GM19438 (cell line): ENCODE measurements around the gene FOXP1.

Source experiments
- ATAC-seq: cut with Tn5 transposase; IDR thresholded peaks from one replicate; pipeline ENCODE4 v1.9.1; 2021; ENCODE audit warnings: low read depth; ENCODE audit not compliant: unreplicated experiment

The FOXP1 gene

DNA sequence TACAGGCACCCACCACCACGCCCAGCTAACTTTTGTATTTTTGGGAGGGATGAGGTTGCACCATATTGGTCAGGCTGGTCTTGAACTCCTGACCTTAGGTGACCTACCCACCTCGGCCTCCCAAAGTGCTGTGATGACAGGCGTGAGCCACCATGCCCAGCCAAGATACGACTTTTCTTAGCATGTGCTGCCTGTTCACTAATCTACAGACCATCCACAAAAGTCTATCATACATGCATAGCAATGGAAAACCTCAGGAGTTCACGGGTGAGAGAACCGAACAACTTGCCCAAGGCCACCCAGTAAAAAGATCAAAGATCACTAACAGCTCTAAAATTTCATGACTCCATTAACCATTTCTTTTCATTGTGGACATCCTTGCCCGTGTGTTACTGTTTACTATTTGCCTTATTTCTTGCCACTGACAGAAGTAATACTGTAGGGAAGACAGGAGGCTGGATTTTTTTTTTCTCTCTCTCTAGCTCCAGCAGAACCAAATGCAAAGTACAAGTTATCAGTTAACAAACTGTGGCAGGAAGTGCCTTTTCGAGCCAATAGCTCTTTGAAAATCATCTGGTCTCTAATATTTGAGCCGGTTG is 92.3 kb downstream of the FOXP1 start:
- no peak for ATAC-seq

DNA sequence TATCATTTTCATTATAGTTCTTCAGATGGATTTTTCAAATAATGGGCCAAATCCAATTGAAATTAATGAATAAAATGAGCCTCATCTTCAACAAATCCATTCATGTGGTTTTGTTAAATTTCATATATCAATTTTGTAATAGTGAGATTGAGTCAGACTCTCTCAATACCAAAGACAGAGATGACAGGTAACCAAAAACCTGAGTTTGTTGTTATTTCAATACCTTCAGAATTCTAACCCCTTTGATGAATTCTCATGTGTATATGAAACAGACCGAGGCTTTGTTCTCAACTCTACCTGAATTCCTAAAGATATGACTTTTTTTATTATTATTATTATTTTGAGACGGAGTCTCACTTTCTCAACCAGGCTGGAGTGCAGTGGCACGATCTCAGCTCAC is 92.8 kb downstream of the FOXP1 start:
- ATAC-seq: no peak

DNA sequence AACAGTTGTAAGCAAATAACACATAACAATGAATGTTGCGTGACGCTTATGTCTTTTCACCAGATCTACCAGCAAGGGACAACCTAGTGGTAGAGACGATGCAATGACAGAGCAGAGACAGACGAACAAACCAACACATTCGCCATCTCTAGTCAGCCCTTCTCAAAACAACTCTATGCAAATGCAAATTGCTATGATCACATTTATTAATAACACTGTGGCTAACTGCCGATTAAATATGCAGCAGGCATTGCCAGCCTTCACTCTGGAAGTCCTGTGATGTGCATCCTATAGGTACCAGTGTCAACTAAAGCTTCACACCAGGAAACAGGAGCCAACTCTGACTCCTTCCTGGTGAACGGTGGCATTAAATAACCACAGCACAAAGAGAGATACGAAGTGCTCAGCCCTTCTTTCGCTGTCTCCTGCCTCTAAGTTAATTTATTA is 94.2 kb downstream of the FOXP1 start:
- no peak for ATAC-seq

DNA sequence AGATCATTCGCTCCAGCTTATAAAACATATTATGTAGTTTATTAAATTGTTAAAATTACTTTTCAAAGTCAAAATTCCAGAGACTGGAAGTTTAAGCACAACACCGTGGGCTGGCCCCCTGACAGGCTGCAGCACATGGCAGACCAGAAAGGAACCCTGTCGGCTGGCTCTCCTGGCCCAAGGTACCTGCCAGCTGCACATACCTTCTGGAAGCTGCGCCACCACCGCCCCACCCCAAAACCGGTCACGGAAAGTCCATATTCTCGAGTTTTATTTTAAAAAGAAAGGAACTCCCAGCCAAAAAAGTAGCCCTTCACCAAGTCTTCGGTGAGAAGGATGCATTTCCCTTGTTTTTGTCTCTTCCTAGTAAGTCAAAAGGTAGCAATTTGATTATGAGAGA is 94.6 kb downstream of the FOXP1 start:
- ATAC-seq: no peak

DNA sequence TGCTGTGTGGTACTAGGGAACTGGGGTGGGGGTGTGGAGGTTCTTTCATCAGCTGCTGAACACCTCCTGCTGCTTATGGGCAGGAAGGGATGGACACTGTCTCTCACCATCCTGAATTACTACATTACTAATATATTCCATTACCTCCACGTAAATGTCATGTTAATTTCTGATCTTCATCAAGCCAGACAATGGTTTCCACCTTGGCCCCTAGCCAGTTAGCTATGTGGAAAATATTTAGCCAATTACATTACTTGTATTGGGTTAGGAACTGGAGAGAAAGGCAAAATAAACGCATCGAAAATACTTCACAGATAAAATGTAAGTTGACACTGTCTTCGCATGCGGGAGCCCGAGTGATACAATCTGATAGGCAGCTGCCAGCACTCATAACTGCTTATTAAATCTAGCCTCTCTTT is 95.1 kb downstream of the FOXP1 start:
- ATAC-seq: no peak

DNA sequence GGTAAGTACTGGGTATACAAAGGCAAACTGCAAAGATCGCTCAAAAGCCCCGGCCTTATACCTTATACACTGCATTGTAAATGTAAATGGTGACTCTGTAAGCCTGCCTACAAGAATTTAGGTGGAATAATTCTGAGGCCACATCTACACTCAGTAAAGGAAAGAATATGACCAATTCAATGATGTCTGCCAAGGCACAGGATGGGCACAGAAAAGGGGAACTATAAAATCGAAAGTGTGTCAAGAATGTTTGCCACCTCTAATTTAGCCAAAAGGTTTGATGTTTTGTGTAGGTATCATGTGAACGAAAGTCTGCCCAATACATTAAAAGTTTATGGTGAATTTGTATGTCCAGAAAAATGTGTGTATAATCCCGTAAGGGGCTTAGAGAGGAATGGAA is 96.1 kb downstream of the FOXP1 start:
- ATAC-seq: no peak

DNA sequence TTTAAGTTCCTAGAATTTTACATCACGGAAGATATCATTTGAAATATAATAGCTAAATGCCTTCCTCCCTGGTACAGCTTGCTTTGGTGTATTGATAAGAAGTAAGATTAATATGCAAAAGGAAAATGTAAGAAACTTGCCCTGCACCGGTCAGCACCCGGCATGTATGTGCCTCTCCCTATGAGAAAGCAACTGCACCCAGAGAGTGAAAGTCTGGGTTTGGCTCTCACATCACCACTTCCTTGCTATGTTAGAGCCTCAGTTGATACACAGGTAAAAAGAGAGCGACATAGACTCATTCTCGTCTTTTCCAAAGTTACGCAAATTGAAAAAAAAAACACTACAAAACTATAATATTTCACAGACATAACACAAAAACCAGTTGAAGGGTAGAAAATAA is 96.7 kb downstream of the FOXP1 start:
- ATAC-seq: no peak

DNA sequence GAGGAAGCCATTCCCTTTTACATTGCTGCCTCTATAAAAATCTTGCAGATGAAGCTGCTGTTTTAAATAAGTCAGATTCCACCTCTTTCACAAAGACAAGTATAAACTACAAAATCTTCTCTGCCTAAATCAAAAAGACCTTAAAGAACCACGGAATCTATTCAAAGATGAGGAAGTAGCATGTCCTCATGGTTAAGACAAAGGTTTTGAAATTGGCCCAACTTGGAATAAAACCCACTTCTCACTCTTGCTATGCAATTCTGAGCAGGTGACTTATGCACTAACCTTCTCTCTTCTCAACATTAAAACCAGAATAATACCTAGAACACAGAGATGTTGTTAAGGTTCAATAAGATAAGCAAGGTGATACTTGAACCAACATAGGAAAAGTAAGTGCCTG is 97.6 kb downstream of the FOXP1 start:
- ATAC-seq: no peak

DNA sequence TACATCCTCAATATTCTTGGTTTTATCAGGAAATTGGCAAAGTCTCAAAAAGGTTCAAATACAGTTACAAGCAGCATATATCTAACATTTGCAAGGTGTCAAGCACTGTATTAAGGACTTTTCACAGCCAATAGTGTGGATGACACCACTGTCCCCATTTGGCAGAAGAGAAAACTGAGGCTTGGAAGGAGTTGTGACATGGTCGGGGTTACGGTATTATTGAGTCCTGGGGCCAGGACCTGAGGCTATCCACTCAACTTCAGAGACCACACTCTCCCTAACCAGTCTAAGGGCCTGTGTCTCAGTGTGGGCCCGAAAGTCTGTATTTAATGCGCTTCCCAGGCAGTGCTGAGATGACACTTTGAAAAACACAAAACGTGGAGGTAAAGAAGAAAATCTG is 99.1 kb downstream of the FOXP1 start:
- ATAC-seq: no peak

DNA sequence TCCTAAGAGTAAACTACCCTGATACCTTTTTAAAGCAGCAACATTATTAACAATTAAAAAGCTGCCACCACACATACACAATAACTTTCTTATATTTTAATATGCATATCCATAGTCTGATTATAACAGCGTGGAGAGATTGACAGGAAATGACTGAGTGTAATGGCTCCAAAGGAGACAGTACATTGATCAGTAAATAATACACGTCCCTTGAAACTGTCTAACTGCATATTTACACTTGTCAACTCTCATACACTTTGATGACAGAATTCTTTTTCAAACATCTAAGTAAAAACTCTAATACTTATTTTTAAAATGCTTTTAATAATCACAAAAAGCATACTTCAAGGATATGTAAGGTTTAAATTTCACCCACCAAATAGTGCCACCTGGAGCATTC is 99.5 kb downstream of the FOXP1 start:
- ATAC-seq: no peak

DNA sequence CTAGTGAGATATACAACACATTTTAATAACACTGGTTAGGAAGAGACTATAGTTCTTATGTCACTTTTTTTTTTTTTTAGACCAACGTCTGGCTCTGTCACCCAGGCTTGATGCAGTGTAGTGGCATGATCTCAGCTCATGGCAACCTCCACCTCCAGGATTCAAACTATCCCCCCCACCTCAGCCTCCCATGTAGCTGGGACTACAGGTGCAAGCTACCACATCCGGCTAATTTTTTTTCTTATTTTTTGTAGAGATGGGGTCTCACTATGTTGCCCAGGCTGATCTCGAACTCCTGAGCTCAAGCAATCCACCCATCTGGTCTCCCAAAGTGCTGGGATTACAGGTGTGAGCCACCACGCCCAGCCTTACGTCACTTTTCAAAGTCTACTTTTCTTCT is 100.8 kb downstream of the FOXP1 start:
- ATAC-seq: no peak

DNA sequence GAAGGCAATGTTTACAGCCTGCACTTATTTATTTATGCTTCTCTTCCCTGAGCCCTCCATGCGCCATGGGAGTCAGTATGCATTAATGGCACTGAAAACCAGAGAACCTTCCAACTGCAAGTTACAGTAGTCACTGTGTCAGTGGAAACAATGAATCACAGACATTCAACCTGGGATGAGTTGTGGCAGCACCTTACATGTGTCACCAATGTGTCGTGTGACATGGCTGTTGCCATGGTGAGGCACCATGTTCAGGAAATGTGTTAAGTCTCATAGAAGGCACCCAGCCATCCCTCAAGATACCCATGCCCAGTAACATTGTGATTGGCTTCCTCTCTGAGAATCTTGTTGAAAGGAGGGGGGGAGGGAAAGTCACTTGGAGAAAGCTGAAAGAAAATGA is 105.0 kb downstream of the FOXP1 start:
- no peak for ATAC-seq

DNA sequence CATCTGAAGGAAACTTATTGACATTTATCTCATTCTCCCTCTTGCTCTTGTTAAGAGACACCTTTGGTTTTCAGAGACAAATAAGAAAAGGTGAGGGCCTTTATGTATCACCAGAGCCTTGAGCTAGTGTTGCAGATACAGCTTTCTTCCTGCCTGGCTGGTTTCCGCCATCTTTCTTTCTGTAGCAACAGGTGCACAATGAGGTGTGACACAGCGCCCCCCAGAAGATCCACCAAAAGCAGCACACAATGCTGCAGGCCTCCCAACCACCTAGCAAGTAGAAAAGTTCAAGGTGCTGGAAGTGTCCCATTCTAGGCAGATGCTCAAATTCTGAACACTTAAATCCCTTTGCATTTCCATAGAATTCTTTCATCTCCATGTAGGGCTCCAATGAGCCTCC is 106.6 kb downstream of the FOXP1 start:
- no peak for ATAC-seq

DNA sequence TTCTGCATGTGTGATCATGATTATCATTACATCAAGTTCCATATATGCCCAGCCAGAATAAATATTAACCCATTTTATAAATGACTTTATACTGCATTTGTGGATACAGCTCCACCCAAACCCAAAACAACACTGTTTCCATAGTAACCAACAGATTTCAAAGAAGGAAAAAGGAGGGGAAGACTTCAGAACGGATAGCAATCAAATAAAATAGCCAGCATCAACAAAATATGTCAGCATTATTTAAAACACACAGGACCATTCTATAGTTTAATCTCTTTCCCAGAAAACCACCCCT is 114.4 kb downstream of the FOXP1 start:
- no peak for ATAC-seq

DNA sequence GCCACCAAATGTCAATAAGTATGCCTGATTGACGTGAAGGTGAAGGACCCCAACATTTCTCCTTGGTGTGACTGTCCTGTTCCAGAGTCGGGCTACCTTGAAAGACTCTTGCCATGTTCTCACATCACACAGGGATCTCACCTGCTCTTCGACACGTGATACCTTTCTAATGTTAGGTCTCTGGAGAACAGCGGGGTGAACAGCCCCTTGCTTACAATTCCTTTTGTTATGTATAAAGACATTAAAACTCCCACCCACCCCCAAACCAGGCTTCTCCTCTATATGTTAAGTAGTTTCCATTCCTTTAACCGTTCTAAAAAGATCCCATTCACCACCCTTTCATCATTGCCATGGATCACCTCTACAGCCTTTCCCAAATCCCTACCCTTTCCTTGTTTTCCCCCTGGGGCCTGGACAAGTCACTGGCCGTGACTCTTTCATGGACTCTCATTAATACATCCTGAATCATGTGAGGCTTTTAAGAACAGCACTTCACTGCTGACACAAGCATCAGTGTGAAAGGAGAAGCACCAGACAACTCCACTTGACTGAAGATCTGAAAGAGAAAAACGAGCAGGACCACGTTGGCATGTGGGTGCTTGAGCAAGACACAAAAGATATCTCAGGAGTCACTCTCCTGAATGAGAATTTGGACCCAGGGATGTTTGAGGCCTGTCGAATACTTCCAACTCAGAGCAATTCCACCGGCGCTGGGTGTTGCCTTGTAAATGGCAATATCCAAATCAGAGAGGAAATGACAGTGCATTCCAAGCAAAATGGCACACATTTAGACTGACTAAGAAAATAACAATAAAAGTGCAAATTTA is 115.0 kb downstream of the FOXP1 start:
- no peak for ATAC-seq

DNA sequence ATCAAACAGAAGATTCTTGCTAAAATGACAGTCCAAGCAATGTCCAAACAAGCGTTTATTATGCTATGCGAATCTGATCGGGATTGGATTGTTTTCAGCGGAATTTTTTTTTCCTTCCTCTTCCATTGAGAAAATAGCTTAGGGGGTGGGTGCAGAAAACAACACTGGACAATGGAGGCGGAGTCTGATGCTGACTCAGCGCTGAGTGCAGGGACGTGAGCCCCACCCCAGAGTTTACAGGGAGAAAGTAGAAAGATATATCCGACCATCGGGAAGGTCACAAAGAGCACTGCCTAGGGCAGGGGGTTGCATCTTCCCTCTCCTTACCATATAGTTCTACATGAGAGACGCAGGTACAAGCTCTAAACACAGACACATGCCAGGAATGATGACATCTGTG is 117.0 kb downstream of the FOXP1 start:
- no peak for ATAC-seq

DNA sequence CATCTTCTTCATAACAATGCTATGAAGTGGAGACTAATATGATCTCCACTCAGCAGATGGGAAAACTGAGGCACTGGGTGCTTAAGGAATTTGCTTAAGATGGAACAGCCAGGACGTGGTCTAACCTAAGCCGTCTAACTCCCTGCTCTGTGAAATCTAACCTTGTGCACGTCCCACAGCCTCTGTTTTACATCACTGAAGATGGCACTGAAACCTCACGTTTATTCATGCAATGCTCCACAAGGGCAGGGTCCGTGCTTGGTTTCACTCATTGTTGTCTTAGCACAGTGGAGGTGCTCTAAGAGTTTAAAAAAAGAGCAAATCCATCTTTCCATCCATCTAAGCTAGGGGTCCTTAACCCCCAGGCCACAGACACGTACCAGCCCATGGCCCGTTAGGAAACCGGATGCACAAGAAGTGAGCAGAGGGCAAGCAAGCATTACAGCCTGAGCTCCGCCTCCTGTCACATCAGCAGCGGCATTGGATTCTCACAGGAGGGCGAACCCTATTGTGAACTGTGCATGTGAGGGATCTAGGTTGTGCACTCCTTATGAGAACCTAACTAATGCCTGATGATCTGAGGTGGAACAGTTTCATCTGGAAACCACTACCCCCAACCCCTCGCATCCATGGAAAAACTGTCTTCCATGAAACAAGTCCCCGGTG is 118.0 kb downstream of the FOXP1 start:
- no peak for ATAC-seq

DNA sequence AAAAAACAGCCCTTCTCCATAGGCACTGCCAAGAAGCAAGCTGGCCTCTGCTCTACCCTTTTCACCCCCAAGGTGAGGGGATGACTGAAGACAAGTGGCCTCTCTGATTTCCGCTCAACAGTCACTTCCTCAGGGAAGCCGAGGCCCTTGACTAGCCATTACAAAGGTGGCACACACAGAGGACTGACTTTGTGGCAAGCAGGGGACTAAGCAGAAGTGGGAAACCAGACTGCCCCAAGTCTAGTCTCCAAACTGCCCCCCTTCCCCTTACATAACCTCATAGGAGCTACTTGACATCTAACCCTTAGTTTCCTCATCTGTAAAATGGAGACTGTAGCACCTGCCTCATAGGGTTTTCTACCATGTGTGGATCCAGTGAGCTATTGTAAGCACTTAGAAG is 118.9 kb downstream of the FOXP1 start:
- ATAC-seq: no peak

DNA sequence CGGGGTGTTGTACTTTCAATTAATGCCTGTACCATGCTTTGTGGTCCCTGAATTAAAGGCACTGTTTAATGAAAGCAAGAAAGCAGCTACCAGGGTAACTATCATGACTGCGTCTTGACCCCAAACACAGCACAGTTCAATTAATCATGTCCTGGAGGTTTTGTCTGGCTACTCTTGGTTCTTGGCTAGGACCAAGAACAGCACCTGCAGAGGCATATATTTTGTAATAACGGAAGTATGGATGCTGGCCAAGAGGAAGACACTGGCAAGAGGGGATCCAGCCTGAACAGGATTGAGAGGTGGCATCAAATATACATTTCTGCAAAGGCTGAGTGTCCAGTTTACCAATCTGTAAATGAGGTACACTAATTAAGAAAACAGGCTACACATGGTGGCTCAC is 119.9 kb downstream of the FOXP1 start:
- no peak for ATAC-seq

DNA sequence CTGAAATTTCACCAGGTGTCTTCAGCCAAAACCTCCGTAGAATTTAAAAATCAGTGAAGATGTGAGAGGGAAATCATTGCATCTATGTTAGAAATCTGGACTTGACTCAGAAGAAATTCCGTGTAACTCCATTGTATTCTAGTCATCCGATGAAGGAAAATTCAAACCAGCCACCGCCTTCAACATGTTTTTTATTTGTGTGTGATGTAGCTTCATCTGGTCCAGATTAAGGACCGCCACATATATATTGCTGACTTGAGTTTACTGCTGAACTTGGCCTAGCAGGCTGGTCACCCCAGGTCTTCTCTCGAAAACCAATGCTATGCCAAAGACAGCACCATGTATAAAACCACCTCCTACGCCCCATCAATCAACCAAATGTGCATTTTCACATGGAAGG is 120.9 kb downstream of the FOXP1 start:
- no peak for ATAC-seq

DNA sequence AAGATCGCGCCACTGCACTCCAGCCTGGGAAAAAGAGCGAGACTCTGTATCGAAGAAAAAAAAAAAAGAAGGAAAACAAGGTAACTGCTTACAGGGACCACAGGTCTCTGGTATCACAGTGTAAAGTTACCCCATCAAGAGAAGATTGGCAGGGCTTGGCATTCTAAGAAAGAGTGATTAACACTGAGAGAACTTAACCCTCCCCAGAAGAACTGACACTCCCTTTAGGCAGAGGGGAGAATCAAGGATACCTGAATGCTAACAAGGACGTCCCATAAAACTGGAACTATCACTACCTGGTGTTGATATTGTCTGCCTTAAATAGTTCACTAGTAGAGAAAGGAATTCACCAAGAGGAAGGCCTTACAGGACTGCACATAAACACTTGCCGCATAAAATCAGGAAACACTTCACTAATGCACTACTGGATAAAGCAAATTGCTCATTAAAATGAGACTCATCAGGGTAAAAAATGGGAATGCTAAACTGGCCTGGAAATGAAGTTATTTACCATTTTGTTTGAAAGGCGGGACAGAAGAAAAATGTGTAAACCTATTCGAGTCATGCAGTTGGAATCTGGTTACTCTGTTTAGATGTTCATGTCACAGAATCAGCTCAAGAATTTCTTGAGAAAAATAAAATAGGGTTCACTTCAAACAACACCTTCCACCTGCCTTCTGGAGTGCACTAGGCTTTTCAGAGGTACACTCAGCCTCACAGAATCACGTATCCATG is 121.6 kb downstream of the FOXP1 start:
- no peak for ATAC-seq
